ENCODE measurements around the gene AFAP1. TPM values are rescaled to one million over a fixed set of nuclear protein-coding genes. Genes with fewer than 3 reads are reported as not detected.

Gene AFAP1
- total RNA-seq, 1 experiment from 2014 or later = 94.7 TPM

DNA sequence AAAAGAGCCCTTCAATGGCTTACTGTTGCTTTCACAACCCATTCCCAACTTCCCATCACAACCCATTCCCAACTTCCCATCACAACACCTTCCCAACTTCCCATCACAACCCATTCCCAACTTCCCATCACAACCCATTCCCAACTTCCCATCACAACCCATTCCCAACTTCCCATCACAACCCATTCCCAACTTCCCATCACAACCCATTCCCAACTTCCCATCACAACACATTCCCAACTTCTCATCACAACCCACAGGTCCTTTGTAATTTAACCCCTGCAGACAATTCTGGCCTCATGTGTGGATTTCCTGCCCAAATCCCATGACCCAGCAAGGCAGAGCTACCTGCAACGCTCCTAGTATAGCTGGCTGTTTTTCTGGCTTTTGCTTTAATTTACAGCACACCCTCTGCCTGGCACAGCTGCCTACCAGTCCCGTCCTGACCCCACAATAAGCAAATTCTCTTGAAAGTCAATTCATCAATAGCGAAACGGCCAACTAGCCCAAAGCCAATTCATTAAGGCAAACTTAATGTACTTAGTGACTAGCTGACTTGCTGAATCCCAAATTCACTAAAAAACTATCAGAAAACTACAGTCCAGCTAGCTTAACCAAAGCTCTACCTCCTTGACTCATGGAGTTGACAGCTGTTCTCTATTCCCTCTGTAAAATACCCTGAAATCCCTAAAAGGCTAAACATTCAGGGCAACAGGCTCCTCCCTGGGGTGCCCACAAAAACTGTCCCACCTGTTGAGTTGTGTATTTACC, 75.6 kb downstream of the AFAP1 start:
- BruUV-seq (replicated peaks) = no TSS peak
- POLR2A ChIA-PET = no interaction called here
- H3K4me3 ChIP-seq (ENCODE audit: low read depth in 2 of 2, low read length in 2 of 2) = no peak overlapping the region
- DNase-seq (ENCODE audit: low read depth, low spot score) (no peak), ATAC-seq (no peak)
- H3K27ac ChIP-seq (ENCODE audit: low read length) = no peak overlapping the region
- no peaks in the 10 kb centered on the region for H3K27me3 ChIP-seq (ENCODE audit: control insufficient read depth, insufficient read depth, low read length)
- intact Hi-C loops (cut with micrococcal nuclease; ENCODE audit: unreplicated experiment) = no loop called here
- TF ChIP-seq, protein P1, sequence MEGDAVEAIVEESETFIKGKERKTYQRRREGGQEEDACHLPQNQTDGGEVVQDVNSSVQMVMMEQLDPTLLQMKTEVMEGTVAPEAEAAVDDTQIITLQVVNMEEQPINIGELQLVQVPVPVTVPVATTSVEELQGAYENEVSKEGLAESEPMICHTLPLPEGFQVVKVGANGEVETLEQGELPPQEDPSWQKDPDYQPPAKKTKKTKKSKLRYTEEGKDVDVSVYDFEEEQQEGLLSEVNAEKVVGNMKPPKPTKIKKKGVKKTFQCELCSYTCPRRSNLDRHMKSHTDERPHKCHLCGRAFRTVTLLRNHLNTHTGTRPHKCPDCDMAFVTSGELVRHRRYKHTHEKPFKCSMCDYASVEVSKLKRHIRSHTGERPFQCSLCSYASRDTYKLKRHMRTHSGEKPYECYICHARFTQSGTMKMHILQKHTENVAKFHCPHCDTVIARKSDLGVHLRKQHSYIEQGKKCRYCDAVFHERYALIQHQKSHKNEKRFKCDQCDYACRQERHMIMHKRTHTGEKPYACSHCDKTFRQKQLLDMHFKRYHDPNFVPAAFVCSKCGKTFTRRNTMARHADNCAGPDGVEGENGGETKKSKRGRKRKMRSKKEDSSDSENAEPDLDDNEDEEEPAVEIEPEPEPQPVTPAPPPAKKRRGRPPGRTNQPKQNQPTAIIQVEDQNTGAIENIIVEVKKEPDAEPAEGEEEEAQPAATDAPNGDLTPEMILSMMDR (IDR thresholded peaks at IDR 0.05) = no peak
- no peak for TF ChIP-seq POLR2AphosphoS5 (IDR thresholded peaks at IDR 0.05; ENCODE audit: low read depth, low read length)
- TF ChIP-seq, protein P2, sequence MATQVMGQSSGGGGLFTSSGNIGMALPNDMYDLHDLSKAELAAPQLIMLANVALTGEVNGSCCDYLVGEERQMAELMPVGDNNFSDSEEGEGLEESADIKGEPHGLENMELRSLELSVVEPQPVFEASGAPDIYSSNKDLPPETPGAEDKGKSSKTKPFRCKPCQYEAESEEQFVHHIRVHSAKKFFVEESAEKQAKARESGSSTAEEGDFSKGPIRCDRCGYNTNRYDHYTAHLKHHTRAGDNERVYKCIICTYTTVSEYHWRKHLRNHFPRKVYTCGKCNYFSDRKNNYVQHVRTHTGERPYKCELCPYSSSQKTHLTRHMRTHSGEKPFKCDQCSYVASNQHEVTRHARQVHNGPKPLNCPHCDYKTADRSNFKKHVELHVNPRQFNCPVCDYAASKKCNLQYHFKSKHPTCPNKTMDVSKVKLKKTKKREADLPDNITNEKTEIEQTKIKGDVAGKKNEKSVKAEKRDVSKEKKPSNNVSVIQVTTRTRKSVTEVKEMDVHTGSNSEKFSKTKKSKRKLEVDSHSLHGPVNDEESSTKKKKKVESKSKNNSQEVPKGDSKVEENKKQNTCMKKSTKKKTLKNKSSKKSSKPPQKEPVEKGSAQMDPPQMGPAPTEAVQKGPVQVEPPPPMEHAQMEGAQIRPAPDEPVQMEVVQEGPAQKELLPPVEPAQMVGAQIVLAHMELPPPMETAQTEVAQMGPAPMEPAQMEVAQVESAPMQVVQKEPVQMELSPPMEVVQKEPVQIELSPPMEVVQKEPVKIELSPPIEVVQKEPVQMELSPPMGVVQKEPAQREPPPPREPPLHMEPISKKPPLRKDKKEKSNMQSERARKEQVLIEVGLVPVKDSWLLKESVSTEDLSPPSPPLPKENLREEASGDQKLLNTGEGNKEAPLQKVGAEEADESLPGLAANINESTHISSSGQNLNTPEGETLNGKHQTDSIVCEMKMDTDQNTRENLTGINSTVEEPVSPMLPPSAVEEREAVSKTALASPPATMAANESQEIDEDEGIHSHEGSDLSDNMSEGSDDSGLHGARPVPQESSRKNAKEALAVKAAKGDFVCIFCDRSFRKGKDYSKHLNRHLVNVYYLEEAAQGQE (IDR thresholded peaks at IDR 0.05; ENCODE audit: insufficient read depth in 1 of 2, low read depth in 2 of 2, low read length in 1 of 2) = no peak
- CTCF ChIA-PET = interaction anchor here (0.6 kb wide), 1 partner anchor 14 kb away, joined by 3 read pairs; no protein-coding TSS in a partner anchor
- H3K4me1 ChIP-seq (ENCODE audit: control insufficient read depth, insufficient read depth, low read length) = peaks cover 21% of the 10 kb centered on the region
- in situ Hi-C loops (cut with HindIII; ENCODE audit: low pct_unique_long_range_greater_than_20kb, low sequenced_read_pairs) = no loop called here
- no peaks in the 10 kb centered on the region for H3K9me3 ChIP-seq (ENCODE audit: control insufficient read depth, insufficient read depth, low read depth, low read length)
- peaks cover 38% of the 10 kb centered on the region for H3K36me3 ChIP-seq (ENCODE audit: control insufficient read depth, insufficient read depth, low read length)

DNA sequence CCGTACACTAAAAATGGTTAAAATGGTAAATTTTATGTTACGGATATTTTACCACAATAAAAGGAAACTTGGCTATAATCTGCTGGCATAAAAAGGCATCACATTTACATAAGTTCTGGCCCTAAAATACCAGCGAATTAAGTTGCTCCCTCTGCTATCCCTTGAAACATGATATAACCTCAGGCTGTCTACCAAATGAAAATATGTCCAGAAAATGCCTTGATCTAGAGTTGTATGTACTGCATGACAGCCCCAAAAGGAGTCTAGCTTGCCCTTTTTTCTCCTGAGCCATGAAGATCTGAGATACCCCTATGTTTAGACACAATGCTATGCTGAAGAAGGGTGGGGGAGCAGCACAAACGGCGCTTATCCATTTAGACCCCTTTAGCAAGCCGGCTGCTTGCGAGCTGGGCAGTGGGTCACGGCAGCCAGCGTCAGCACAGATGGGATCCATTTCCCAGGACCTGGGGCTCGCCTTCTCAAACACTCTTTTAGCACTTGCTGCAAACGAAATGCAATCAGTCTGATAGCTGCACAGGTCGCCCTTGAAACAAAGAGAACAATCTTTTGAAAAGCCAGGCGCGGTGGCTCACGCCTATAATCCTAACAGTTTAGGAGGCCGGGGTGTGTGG, 77.0 kb downstream of the AFAP1 start:
- ChIA-PET POLR2A (interaction anchor here (0.7 kb wide), 1 partner anchor 55 kb away, joined by 4 read pairs; no protein-coding TSS in a partner anchor), CTCF (no interaction called here)
- H3K4me3 ChIP-seq (ENCODE audit: low read depth in 2 of 2, low read length in 2 of 2) = no peak overlapping the region
- no peak for TF ChIP-seq TCF7L2 (IDR thresholded peaks at IDR 0.05; ENCODE audit: low read depth, low read length)
- no peak for TF ChIP-seq SIN3A (IDR thresholded peaks at IDR 0.05; ENCODE audit: borderline replicate concordance, insufficient read depth, low read depth, low read length)
- TF ChIP-seq POLR2AphosphoS5 (IDR thresholded peaks at IDR 0.05; ENCODE audit: low read depth, low read length) = no peak
- TF ChIP-seq, protein P1 (IDR thresholded peaks at IDR 0.05) = no peak
- TF ChIP-seq, protein P2 (IDR thresholded peaks at IDR 0.05; ENCODE audit: insufficient read depth in 1 of 2, low read depth in 2 of 2, low read length in 1 of 2) = no peak
- no peaks in the 10 kb centered on the region for H3K9me3 ChIP-seq (ENCODE audit: control insufficient read depth, insufficient read depth, low read depth, low read length)
- no peak for DNase-seq (ENCODE audit: low read depth, low spot score)
- peaks cover 16% of the 10 kb centered on the region for H3K4me1 ChIP-seq (ENCODE audit: control insufficient read depth, insufficient read depth, low read length)
- BruUV-seq (replicated peaks) = no TSS peak
- intact Hi-C loops (cut with micrococcal nuclease; ENCODE audit: unreplicated experiment) (no loop called here), in situ Hi-C loops (cut with HindIII; ENCODE audit: low pct_unique_long_range_greater_than_20kb, low sequenced_read_pairs) (no loop called here)
- H3K27ac ChIP-seq (ENCODE audit: low read length) = no peak overlapping the region
- ATAC-seq = no peak
- H3K27me3 ChIP-seq (ENCODE audit: control insufficient read depth, insufficient read depth, low read length) = no peaks in the 10 kb centered on the region
- peaks cover 34% of the 10 kb centered on the region for H3K36me3 ChIP-seq (ENCODE audit: control insufficient read depth, insufficient read depth, low read length)
